IMR-90 (cell line): Measurements from ENCODE around the gene GTF2A1. TPM values are rescaled to one million over a fixed set of nuclear protein-coding genes. Genes with fewer than 3 reads are reported as not detected.

Experiments used
- ATAC-seq: fragments of 200-7000 bp; cut with Tn5 transposase; 2 replicates; pipeline ENCODE4 v1.9.1; 2020; ENCODE audit warnings: low read depth, mild to moderate bottlenecking, moderate library complexity
- BruUV-seq: library from RNA; stranded (reverse); fragments of 400-500 nt; replicated peaks from 2 replicates; lab custom pipeline; 2021; lab: Mats Ljungman, UMichigan
- CTCF ChIA-PET: fragments of 300-600 bp; formaldehyde crosslinking; extraction: SDS; loops from one replicate; lab custom pipeline; 2021; ENCODE audit warnings: antibody characterized with exemption; lab: Yijun Ruan, JAX
- POLR2A ChIA-PET: fragments of 300-600 bp; sonication (Branson Sonifier 250); formaldehyde crosslinking; loops from one replicate; lab custom pipeline; 2022; ENCODE audit warnings: antibody characterized with exemption; ENCODE audit not compliant: unreplicated experiment; lab: Charles Lee
- DNase-seq: peaks from one replicate; pipeline ENCODE4 v3.0.0; 2013
- H2AFZ ChIP-seq: replicated peaks from 2 replicates; pipeline ENCODE3; 2013; ENCODE audit warnings: low read length, mild to moderate bottlenecking; ENCODE audit not compliant: poor library complexity
- H2AK5ac ChIP-seq: 2 replicates; pipeline ENCODE4 v1.6.1; 2013; ENCODE audit warnings: low read depth, low read length, inconsistent platforms
- H2AK9ac ChIP-seq: replicated peaks from 2 replicates; pipeline ENCODE3; 2013; ENCODE audit warnings: mild to moderate bottlenecking, low read depth, low read length, moderate library complexity; ENCODE audit not compliant: poor library complexity
- H2BK120ac ChIP-seq: 2 replicates; pipeline ENCODE4 v1.6.1; 2013; ENCODE audit warnings: low read depth, low read length, inconsistent platforms
- H2BK15ac ChIP-seq: 3 replicates; pipeline ENCODE4 v1.6.1; 2013; ENCODE audit warnings: low read depth, low read length, inconsistent platforms
- H2BK20ac ChIP-seq: 2 replicates; pipeline ENCODE4 v1.6.1; 2013; ENCODE audit warnings: low read depth, mild to moderate bottlenecking, inconsistent platforms, low read length, moderate library complexity
- H2BK5ac ChIP-seq: 2 replicates; pipeline ENCODE4 v1.6.1; 2013; ENCODE audit warnings: mild to moderate bottlenecking, low read depth, low read length, inconsistent platforms; ENCODE audit not compliant: poor library complexity, severe bottlenecking
- H3K14ac ChIP-seq: replicated peaks from 2 replicates; pipeline ENCODE4 v1.6.1; 2013; ENCODE audit warnings: low read depth, low read length, inconsistent platforms
- H3K18ac ChIP-seq: 2 replicates; pipeline ENCODE4 v1.6.1; 2013; ENCODE audit warnings: low read depth, low read length, control low read depth
- H3K23ac ChIP-seq: 2 replicates; pipeline ENCODE4 v1.6.1; 2013; ENCODE audit warnings: low read depth, low read length, inconsistent platforms
- H3K27ac ChIP-seq: 2 replicates; pipeline ENCODE4 v1.5.1; 2013; ENCODE audit warnings: mild to moderate bottlenecking, control low read depth, low read length; ENCODE audit not compliant: insufficient read depth
- H3K27me3 ChIP-seq: 2 replicates; pipeline ENCODE4 v1.6.1; 2013; ENCODE audit warnings: low read length; ENCODE audit not compliant: control insufficient read depth, insufficient read depth
- H3K36me3 ChIP-seq: 2 replicates; pipeline ENCODE4 v1.6.1; 2013; ENCODE audit warnings: low read length, mixed read lengths; ENCODE audit not compliant: control insufficient read depth, insufficient read depth
- H3K4ac ChIP-seq: 2 replicates; pipeline ENCODE4 v1.6.1; 2013; ENCODE audit warnings: low read depth, low read length, inconsistent platforms
- H3K4me1 ChIP-seq: 2 replicates; pipeline ENCODE4 v1.6.1; 2013; ENCODE audit warnings: low read length, mixed read lengths; ENCODE audit not compliant: control insufficient read depth, insufficient read depth
- H3K4me2 ChIP-seq: 2 replicates; pipeline ENCODE4 v1.6.1; 2013; ENCODE audit warnings: low read depth, mild to moderate bottlenecking, control low read depth, low read length, moderate library complexity
- H3K4me3 ChIP-seq: 2 replicates; pipeline ENCODE4 v1.5.1; 2013; ENCODE audit warnings: low read depth, mild to moderate bottlenecking, control low read depth, low read length, moderate library complexity; ENCODE audit not compliant: insufficient read depth
- H3K56ac ChIP-seq: 2 replicates; pipeline ENCODE4 v1.6.1; 2013; ENCODE audit warnings: low read length, inconsistent platforms; ENCODE audit not compliant: insufficient read depth; ENCODE audit errors: extremely low read depth
- H3K79me1 ChIP-seq, 2 experiments: 2 replicates each; pipeline ENCODE4 v1.6.1; 2013; ENCODE audit warnings: low read length in 2 of 2, inconsistent platforms in 1 of 2, low read depth in 1 of 2
- H3K9ac ChIP-seq: 2 replicates; pipeline ENCODE4 v1.6.1; 2013; ENCODE audit warnings: low read depth, low read length, control low read depth
- H3K9me1 ChIP-seq: 2 replicates; pipeline ENCODE4 v1.6.1; 2013; ENCODE audit warnings: low read length, inconsistent platforms; ENCODE audit not compliant: insufficient read depth
- H3K9me3 ChIP-seq: 2 replicates; pipeline ENCODE4 v1.6.1; 2013; ENCODE audit warnings: low read length; ENCODE audit not compliant: control insufficient read depth, insufficient read depth
- H4K20me1 ChIP-seq: 2 replicates; pipeline ENCODE4 v1.6.1; 2013; ENCODE audit warnings: low read length, inconsistent platforms; ENCODE audit not compliant: insufficient read depth
- H4K5ac ChIP-seq: 2 replicates; pipeline ENCODE4 v1.6.1; 2013; ENCODE audit warnings: mild to moderate bottlenecking, low read depth, low read length, control low read depth
- H4K8ac ChIP-seq, 2 experiments: 2 replicates each; pipeline ENCODE4 v1.6.1; 2013; ENCODE audit warnings: low read depth in 2 of 2, low read length in 2 of 2, control low read depth in 1 of 2, inconsistent platforms in 1 of 2
- H4K91ac ChIP-seq: 2 replicates; pipeline ENCODE4 v1.6.1; 2013; ENCODE audit warnings: low read depth, low read length, inconsistent platforms; ENCODE audit not compliant: insufficient read depth
- BHLHE40 ChIP-seq: fragments of 150-350 bp; IDR thresholded peaks from 2 replicates; pipeline ENCODE4 v1.6.1; 2016; ENCODE audit warnings: mild to moderate bottlenecking, low read depth, low read length
- CEBPB ChIP-seq: IDR thresholded peaks from 2 replicates; pipeline ENCODE4 v1.6.1; 2012; ENCODE audit warnings: low read depth, low read length, improper control_type of control experiment
- CHD1 ChIP-seq: IDR thresholded peaks from 2 replicates; pipeline ENCODE4 v1.6.1; 2012; ENCODE audit warnings: low read depth, low read length, improper control_type of control experiment
- CTCF ChIP-seq: conservative IDR thresholded peaks from 2 replicates; pipeline ENCODE4 v1.5.1; 2012; ENCODE audit warnings: mild to moderate bottlenecking, low read depth, low read length, improper control_type of control experiment
- FOS ChIP-seq: fragments of 150-350 bp; IDR thresholded peaks from 2 replicates; pipeline ENCODE4 v1.6.1; 2016; ENCODE audit warnings: low read depth, low read length
- MAFK ChIP-seq: IDR thresholded peaks from 2 replicates; pipeline ENCODE4 v1.6.1; 2012; ENCODE audit warnings: low read depth, low read length, improper control_type of control experiment
- MXI1 ChIP-seq: IDR thresholded peaks from 2 replicates; pipeline ENCODE4 v1.6.1; 2012; ENCODE audit warnings: low read depth, mild to moderate bottlenecking, low read length, moderate library complexity, borderline replicate concordance
- NFE2L2 ChIP-seq: fragments of 150-350 bp; IDR thresholded peaks from 2 replicates; pipeline ENCODE4 v1.6.1; 2016; ENCODE audit warnings: low read depth, mild to moderate bottlenecking, low read length
- POLR2A ChIP-seq: IDR thresholded peaks from 2 replicates; pipeline ENCODE4 v1.6.1; 2012; ENCODE audit warnings: mild to moderate bottlenecking, low read depth, low read length
- RAD21 ChIP-seq: IDR thresholded peaks from 2 replicates; pipeline ENCODE4 v1.6.1; 2012; ENCODE audit warnings: low read length, improper control_type of control experiment
- RCOR1 ChIP-seq: IDR thresholded peaks from 2 replicates; pipeline ENCODE4 v1.6.1; 2012; ENCODE audit warnings: mild to moderate bottlenecking, low read length, improper control_type of control experiment; ENCODE audit not compliant: insufficient replicate concordance
- RFX5 ChIP-seq: IDR thresholded peaks from 2 replicates; pipeline ENCODE4 v1.8.0; 2012; ENCODE audit warnings: low read depth, mild to moderate bottlenecking, low read length, moderate library complexity
- SMC3 ChIP-seq: fragments of 150-350 bp; IDR thresholded peaks from 2 replicates; pipeline ENCODE4 v1.6.1; 2016; ENCODE audit warnings: low read depth, mild to moderate bottlenecking, antibody characterized with exemption, low read length, moderate library complexity
- USF2 ChIP-seq: fragments of 150-350 bp; IDR thresholded peaks from 2 replicates; pipeline ENCODE4 v1.6.1; 2017; ENCODE audit warnings: mild to moderate bottlenecking, antibody characterized with exemption, low read length, low read depth
- WGBS, 2 experiments: methylation state at CpG; one replicate each; pipeline versions ENCODE4 v1.1.5 to v1.1.7; 2013; ENCODE audit warnings: missing lambda C conversion rate in 2 of 2; ENCODE audit not compliant: insufficient read length in 1 of 2; ENCODE audit errors: extremely low coverage in 2 of 2; 5-methylcytosine and 5-hydroxymethylcytosine counted together
- dilution Hi-C: fragments of 300-500 bp; cut with HindIII; formaldehyde crosslinking; loops from one replicate; pipeline ENCODE4 v1.14.3; 2018; ENCODE audit warnings: low sequenced_read_pairs; ENCODE audit not compliant: unreplicated experiment
- in situ Hi-C: fragments of 300-500 bp; cut with MboI; formaldehyde crosslinking; loops from 3 replicates; pipeline ENCODE4 v1.14.3; 2019; ENCODE audit warnings: low sequenced_read_pairs, inconsistent platforms, mixed read lengths
- intact Hi-C: fragments of 100-400 bp; cut with micrococcal nuclease; formaldehyde crosslinking; loops from 2 replicates; pipeline ENCODE4 v1.10.0; 2022
- polyA plus RNA-seq, 3 experiments: library from polyadenylated mRNA; depleted of rRNA; stranded (reverse); fragments of >200 nt; gene quantifications; 2 replicates each; pipeline ENCODE4 v1.2.3, GENCODE V29; 2012; ENCODE audit warnings: low replicate concordance in 1 of 3
- total RNA-seq: library from RNA; depleted of rRNA; stranded (reverse); fragments of >200 nt; gene quantifications from 2 replicates; pipeline ENCODE4 v1.2.3, GENCODE V29; 2012

Gene GTF2A1
- total and polyA plus RNA-seq, 2 of the 4 experiments (the other 2 are of a cell fraction): 16.0 to 60.4 TPM

- WGBS, 2 experiments: no CpG with 5 or more reads among the region's 1 CpG
- Histone ChIP-seq H2BK15ac (no peak overlapping the region), H3K4me1 (no peaks in the 10 kb centered on the region), H3K18ac (no peak overlapping the region), H2BK5ac (no peak overlapping the region), H3K9me1 (no peaks in the 10 kb centered on the region), H3K36me3 (no peaks in the 10 kb centered on the region), H3K27ac (no peak overlapping the region), H3K9me3 (no peaks in the 10 kb centered on the region), H4K20me1 (no peaks in the 10 kb centered on the region), H4K91ac (no peak overlapping the region), H3K23ac (no peak overlapping the region), H3K14ac (no peak overlapping the region), H2AK9ac (no peak overlapping the region), H2BK20ac (no peak overlapping the region), H4K8ac (no peak overlapping the region), H3K9ac (no peak overlapping the region), H3K4me3 (no peak overlapping the region), H3K27me3 (no peaks in the 10 kb centered on the region), H2BK120ac (no peak overlapping the region), H3K79me1 (no peaks in the 10 kb centered on the region), H4K5ac (no peak overlapping the region), H3K4ac (no peak overlapping the region), H3K4me2 (no peak overlapping the region), H3K56ac (no peak overlapping the region), H2AFZ (no peak overlapping the region), H2AK5ac (no peak overlapping the region)
- ChIA-PET POLR2A (no interaction called here), CTCF (no interaction called here)
- no peak for TF ChIP-seq FOS
- no peak for TF ChIP-seq RAD21
- TF ChIP-seq CTCF: no peak
- no peak for TF ChIP-seq SMC3
- TF ChIP-seq CEBPB: no peak
- TF ChIP-seq MAFK: no peak
- no peak for TF ChIP-seq RFX5
- TF ChIP-seq BHLHE40: no peak
- TF ChIP-seq CHD1: no peak
- TF ChIP-seq RCOR1: no peak
- TF ChIP-seq NFE2L2: no peak
- TF ChIP-seq USF2: no peak
- TF ChIP-seq POLR2A: no peak
- no peak for TF ChIP-seq MXI1
- BruUV-seq: no TSS peak
- dilution Hi-C loops: no loop called here
- in situ Hi-C loops: no loop called here
- DNase-seq (no peak), ATAC-seq (no peak)
- intact Hi-C loops: no loop called here
Measured at GRCh38 chr14:81264671-81265070, 43.9 kb upstream of the GTF2A1 start.
